ENCODE results near the gene GALNT2.

GALNT2 gene

GRCh38 chr1:230148126-230148652, 81.2 kb downstream of the GALNT2 start:
- H3K9ac ChIP-seq = no peak overlapping the region
- no peak overlapping the region for H3K27ac ChIP-seq
- TF ChIP-seq, protein P1, sequence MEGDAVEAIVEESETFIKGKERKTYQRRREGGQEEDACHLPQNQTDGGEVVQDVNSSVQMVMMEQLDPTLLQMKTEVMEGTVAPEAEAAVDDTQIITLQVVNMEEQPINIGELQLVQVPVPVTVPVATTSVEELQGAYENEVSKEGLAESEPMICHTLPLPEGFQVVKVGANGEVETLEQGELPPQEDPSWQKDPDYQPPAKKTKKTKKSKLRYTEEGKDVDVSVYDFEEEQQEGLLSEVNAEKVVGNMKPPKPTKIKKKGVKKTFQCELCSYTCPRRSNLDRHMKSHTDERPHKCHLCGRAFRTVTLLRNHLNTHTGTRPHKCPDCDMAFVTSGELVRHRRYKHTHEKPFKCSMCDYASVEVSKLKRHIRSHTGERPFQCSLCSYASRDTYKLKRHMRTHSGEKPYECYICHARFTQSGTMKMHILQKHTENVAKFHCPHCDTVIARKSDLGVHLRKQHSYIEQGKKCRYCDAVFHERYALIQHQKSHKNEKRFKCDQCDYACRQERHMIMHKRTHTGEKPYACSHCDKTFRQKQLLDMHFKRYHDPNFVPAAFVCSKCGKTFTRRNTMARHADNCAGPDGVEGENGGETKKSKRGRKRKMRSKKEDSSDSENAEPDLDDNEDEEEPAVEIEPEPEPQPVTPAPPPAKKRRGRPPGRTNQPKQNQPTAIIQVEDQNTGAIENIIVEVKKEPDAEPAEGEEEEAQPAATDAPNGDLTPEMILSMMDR (IDR thresholded peaks at IDR 0.05) = no peak
- no peak overlapping the region for H2AFZ ChIP-seq
- no peak overlapping the region for H3K4me3 ChIP-seq (ENCODE audit: low read depth, low read length)
- no peaks in the 10 kb centered on the region for H3K27me3 ChIP-seq (ENCODE audit: control insufficient read depth, insufficient read depth, low read length)
- no peaks in the 10 kb centered on the region for H3K36me3 ChIP-seq (ENCODE audit: control insufficient read depth, insufficient read depth, low read length)
- no peaks in the 10 kb centered on the region for H3K79me2 ChIP-seq
- H3K9me3 ChIP-seq (ENCODE audit: control insufficient read depth, low read length) = no peaks in the 10 kb centered on the region
- H3K4me2 ChIP-seq (ENCODE audit: low read length) = no peak overlapping the region
- H3K4me1 ChIP-seq = peaks cover 2% of the 10 kb centered on the region

DNA sequence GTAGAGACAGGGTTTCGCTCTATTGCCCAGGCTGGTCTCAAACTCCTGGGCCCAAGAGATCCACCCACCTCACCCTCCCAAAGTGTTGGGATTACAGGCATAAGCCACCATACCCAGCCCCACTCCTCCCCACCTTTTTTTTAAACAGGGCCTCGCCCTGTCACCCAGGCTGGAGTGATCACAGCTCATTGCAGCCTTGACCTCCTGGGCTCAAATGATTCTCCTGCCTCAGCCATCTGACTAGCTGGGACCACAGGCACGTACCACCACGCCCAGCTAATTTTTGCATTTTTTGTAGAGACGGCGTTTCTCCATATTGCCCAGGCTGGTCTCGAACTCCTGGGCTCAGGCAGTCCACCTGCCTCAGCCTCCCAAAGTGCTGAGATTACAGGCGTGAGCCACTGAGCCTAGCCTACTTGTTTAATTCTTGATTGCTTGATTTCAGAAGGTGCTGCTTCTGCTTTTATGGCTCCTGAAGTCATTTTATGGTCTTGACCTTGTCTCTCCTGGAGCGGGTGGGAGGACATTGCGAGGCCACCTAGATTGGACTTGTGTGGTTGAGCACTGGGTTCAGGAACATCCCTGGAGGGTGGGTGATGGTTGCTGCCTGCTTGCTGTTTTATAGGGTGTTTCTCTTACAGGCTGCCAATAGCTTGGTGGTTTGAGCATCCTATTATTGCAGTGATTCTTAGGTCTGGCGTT, 81.9 kb downstream of the GALNT2 start:
- no peaks in the 10 kb centered on the region for H3K9me3 ChIP-seq (ENCODE audit: control insufficient read depth, low read length)
- TF ChIP-seq, protein P1 (IDR thresholded peaks at IDR 0.05) = no peak
- H3K27ac ChIP-seq = no peak overlapping the region
- H3K4me3 ChIP-seq (ENCODE audit: low read depth, low read length) = no peak overlapping the region
- H3K9ac ChIP-seq = no peak overlapping the region
- no peak overlapping the region for H3K4me2 ChIP-seq (ENCODE audit: low read length)
- no peak overlapping the region for H2AFZ ChIP-seq
- no peaks in the 10 kb centered on the region for H3K79me2 ChIP-seq
- peaks cover 2% of the 10 kb centered on the region for H3K4me1 ChIP-seq
- no peaks in the 10 kb centered on the region for H3K36me3 ChIP-seq (ENCODE audit: control insufficient read depth, insufficient read depth, low read length)
- no peaks in the 10 kb centered on the region for H3K27me3 ChIP-seq (ENCODE audit: control insufficient read depth, insufficient read depth, low read length)

DNA sequence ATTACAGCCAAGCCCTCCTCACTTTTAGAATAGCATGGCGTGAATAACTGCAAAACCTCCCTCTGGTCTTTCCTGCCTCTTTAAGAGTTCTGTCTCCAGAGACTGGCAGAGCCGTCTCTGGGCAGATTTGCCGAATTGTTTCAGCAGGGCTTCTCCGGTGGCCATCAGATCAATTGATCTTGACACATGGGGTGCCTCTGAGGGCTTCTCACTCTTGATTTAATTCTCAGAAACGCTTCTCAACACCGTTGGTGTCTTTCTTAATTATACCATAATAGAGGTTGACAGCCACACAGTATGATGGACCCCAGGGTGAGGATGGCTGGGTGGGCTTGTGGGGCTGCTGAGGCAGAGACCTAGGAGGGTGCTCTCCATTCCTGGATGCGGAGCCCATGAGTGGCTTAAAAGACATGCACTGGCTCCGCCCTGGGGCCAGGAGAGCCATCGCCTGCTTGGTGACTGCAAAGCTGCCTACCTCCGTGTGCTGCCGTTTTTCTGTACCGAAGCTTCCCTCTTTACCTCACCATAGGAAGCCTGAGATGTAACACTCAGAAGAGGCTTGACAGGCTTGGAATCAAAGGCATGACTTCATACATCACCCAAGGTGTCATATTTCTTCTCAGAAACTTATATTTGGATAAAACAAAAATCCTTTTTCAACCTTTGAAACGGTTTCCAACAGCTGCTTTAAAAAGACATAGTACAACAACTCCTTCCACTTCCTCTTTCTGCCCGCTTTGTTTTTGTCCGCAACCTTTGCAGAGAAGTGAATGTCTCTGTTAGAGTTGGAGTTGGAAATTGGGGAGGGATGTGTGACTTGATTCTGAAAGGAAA, 82.9 kb downstream of the GALNT2 start:
- H3K4me2 ChIP-seq (ENCODE audit: low read length) = no peak overlapping the region
- TF ChIP-seq, protein P1 (IDR thresholded peaks at IDR 0.05) = no peak
- H2AFZ ChIP-seq = no peak overlapping the region
- H3K36me3 ChIP-seq (ENCODE audit: control insufficient read depth, insufficient read depth, low read length) = no peaks in the 10 kb centered on the region
- no peak overlapping the region for H3K9ac ChIP-seq
- H3K4me3 ChIP-seq (ENCODE audit: low read depth, low read length) = no peak overlapping the region
- no peaks in the 10 kb centered on the region for H3K79me2 ChIP-seq
- peaks cover 2% of the 10 kb centered on the region for H3K4me1 ChIP-seq
- no peaks in the 10 kb centered on the region for H3K9me3 ChIP-seq (ENCODE audit: control insufficient read depth, low read length)
- H3K27me3 ChIP-seq (ENCODE audit: control insufficient read depth, insufficient read depth, low read length) = no peaks in the 10 kb centered on the region
- H3K27ac ChIP-seq = no peak overlapping the region

DNA sequence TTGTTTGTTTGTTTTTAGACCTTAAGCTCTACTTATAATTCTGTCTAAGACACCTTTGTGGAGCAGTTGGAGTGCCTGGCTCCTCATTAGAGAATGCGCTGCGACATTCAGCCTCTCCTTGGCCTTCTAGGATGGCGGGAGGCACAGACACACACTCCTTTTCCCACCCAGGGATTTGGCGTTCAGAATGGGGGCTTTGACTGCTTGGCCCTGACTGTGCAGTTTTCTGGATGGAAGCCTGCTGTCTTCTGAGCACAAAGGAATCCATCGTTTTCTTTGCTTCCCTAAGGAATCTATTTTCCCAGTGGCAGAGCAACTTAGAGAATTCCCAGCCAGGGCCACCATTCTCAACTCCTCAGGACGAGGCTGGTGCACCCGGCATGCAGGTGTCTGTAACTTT, 83.6 kb downstream of the GALNT2 start:
- Histone ChIP-seq H3K79me2 (no peaks in the 10 kb centered on the region), H3K4me3 (ENCODE audit: low read depth, low read length) (no peak overlapping the region), H3K9me3 (ENCODE audit: control insufficient read depth, low read length) (no peaks in the 10 kb centered on the region), H3K36me3 (ENCODE audit: control insufficient read depth, insufficient read depth, low read length) (no peaks in the 10 kb centered on the region), H2AFZ (no peak overlapping the region), H3K9ac (no peak overlapping the region), H3K27ac (no peak overlapping the region), H3K27me3 (ENCODE audit: control insufficient read depth, insufficient read depth, low read length) (no peaks in the 10 kb centered on the region), H3K4me2 (ENCODE audit: low read length) (no peak overlapping the region), H3K4me1 (peaks cover 2% of the 10 kb centered on the region)
- TF ChIP-seq, protein P1 (IDR thresholded peaks at IDR 0.05) = no peak

All from parathyroid adenoma (tissue), 2 donors.